Testis (tissue), 3 donors: ENCODE results near the gene ZC3H18. TPM values are rescaled to one million over a fixed set of nuclear protein-coding genes. Genes with fewer than 3 reads are reported as not detected.

Experiments
- DNase-seq: peaks from one replicate; pipeline ENCODE4 v3.0.0-alpha.2; 2019
- H3K27ac ChIP-seq, 2 donors: fragments of 200-600 bp; sonication (generic); one replicate each; pipeline ENCODE4 v1.5.1; 2019
- H3K27me3 ChIP-seq: fragments of 200-600 bp; sonication (generic); one replicate; pipeline ENCODE4 v1.5.1; 2019
- H3K36me3 ChIP-seq: fragments of 200-600 bp; sonication (generic); one replicate; pipeline ENCODE4 v1.5.1; 2017; ENCODE audit warnings: low read depth; ENCODE audit errors: missing control alignments
- H3K4me1 ChIP-seq: fragments of 200-600 bp; sonication (generic); one replicate; pipeline ENCODE4 v1.5.1; 2019
- H3K4me3 ChIP-seq, 2 donors: fragments of 200-600 bp; sonication (generic); one replicate each; pipeline ENCODE4 v1.5.1; 2017 to 2019
- H3K9me3 ChIP-seq: fragments of 200-600 bp; sonication (generic); one replicate; pipeline ENCODE4 v1.5.1; 2017
- POLR2A ChIP-seq: fragments of 450-650 bp; IDR thresholded peaks from one replicate; pipeline ENCODE4 v1.6.1; 2017; ENCODE audit warnings: antibody characterized with exemption, mild to moderate bottlenecking, moderate library complexity
- WGBS, 2 donors: methylation state at CpG; one replicate each; pipeline ENCODE4 v1.1.5; 2018; 5-methylcytosine and 5-hydroxymethylcytosine counted together
- intact Hi-C: fragments of 100-400 bp; cut with DNase I; formaldehyde crosslinking; loops from one replicate; pipeline ENCODE4 v1.15.1; 2023; ENCODE audit warnings: low total_unique reads
- polyA plus RNA-seq: library from polyadenylated mRNA; stranded (reverse); fragments of 350-450 nt; fragmentation: Illumina TruSeq; extraction: RNeasy Lipid Tissue Mini Kit (QIAGEN cat#74804); gene quantifications from one replicate; pipeline ENCODE4 v1.2.3, GENCODE V29; 2014; ENCODE audit warnings: low read depth, low replicate concordance; ENCODE audit not compliant: insufficient read depth
- total RNA-seq, 2 donors: library from RNA; depleted of rRNA; stranded (reverse); fragments of >200 nt; gene quantifications; one replicate each; pipeline ENCODE4 v1.2.3, GENCODE V29; 2016
- TF ChIP-seq, protein P1 (sequence below), 3 experiments: fragments of 450-650 bp in 2 of 3; fragments of 200-600 bp in 1 of 3; sonication (generic) in 1 of 3; IDR thresholded peaks; one replicate each; pipeline ENCODE4 v1.5.1; 2016 to 2019; ENCODE audit warnings: antibody characterized with exemption in 3 of 3, mild to moderate bottlenecking in 2 of 3, moderate library complexity in 1 of 3

ZC3H18 gene
- total and polyA plus RNA-seq, 3 donors from 2014 or later = 53.8 to 63.7 (median 59.6) TPM

- no peaks in the 10 kb centered on the region for H3K27me3 ChIP-seq
- TF ChIP-seq, protein P1, sequence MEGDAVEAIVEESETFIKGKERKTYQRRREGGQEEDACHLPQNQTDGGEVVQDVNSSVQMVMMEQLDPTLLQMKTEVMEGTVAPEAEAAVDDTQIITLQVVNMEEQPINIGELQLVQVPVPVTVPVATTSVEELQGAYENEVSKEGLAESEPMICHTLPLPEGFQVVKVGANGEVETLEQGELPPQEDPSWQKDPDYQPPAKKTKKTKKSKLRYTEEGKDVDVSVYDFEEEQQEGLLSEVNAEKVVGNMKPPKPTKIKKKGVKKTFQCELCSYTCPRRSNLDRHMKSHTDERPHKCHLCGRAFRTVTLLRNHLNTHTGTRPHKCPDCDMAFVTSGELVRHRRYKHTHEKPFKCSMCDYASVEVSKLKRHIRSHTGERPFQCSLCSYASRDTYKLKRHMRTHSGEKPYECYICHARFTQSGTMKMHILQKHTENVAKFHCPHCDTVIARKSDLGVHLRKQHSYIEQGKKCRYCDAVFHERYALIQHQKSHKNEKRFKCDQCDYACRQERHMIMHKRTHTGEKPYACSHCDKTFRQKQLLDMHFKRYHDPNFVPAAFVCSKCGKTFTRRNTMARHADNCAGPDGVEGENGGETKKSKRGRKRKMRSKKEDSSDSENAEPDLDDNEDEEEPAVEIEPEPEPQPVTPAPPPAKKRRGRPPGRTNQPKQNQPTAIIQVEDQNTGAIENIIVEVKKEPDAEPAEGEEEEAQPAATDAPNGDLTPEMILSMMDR (IDR thresholded peaks at IDR 0.05) = no peak
- TF ChIP-seq POLR2A = no peak
- peak overlapping the region; percentile 90 to 94 for H3K4me3 ChIP-seq
- H3K27ac ChIP-seq = peak overlapping the region; percentile 78 to 87
- no peaks in the 10 kb centered on the region for H3K36me3 ChIP-seq
- H3K9me3 ChIP-seq = no peaks in the 10 kb centered on the region
- no peak for DNase-seq
- WGBS, 2 donors = 0 to 2% methylated on average over 19 to 46 of the region's 49 CpGs
- H3K4me1 ChIP-seq = peaks cover 8% of the 10 kb centered on the region
- intact Hi-C loops = no loop called here
Measured at GRCh38 chr16:88662222-88662842, 92.1 kb downstream of the ZC3H18 start.

DNA sequence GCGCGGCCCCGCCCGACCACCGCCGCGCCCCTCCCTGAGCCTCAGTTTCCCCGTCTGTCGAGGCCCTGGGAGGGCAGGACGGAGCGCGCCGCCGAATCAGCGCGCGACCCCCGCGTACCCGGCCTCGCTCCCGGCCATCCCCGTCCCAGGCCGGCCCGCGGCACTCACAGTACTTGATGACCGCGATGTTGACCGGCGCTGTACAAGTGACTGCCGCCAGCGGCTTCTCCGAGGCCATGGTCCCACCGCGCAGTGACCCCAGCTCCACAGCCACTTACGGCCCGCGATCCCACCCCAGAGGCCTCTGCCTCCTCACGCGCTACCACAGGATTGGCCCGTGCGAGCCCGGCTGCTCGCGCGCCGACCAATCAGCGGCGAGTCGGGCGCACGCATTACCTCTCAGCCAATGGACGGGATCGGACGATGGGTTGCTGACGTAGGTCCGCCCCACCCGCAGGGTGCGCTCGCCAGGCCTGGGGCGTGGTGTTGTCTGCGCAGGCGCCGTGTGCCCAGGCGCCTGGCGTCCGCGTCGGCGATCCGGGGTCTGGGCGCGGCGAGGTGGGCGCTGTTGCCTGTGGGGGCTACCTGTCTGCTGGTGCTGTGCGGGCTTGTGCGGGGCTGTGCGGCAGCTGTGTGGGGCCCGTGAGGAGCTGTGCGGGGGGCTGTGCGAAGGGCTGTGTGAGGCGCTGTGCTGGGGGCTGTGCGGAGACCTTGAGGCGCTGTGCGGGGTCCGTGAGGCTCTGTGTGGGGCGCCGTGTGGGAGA is 92.8 kb downstream of the ZC3H18 start, which contains the start of gene MVD:
TSS of gene MVD (minus strand) at position 249 of the 764 bp plus-strand sequence. CDS start at position 238, 11 bp downstream.
- no peaks in the 10 kb centered on the region for H3K9me3 ChIP-seq
- peaks cover 8% of the 10 kb centered on the region for H3K4me1 ChIP-seq
- DNase-seq = peak; percentile 98
- peak within 1 kb of the TSS; percentile 90 to 94 for H3K4me3 ChIP-seq
- TF ChIP-seq, protein P1 (IDR thresholded peaks at IDR 0.05) = no peak
- peak; percentile 81 for TF ChIP-seq POLR2A
- H3K36me3 ChIP-seq = no peaks in the 10 kb centered on the region
- H3K27me3 ChIP-seq = no peaks in the 10 kb centered on the region
- 1 to 7% methylated on average over 3 to 82 of the region's 88 CpGs for WGBS, 2 donors
- peak within 1 kb of the TSS; percentile 78 to 87 for H3K27ac ChIP-seq
- intact Hi-C loops = no loop called here

DNA sequence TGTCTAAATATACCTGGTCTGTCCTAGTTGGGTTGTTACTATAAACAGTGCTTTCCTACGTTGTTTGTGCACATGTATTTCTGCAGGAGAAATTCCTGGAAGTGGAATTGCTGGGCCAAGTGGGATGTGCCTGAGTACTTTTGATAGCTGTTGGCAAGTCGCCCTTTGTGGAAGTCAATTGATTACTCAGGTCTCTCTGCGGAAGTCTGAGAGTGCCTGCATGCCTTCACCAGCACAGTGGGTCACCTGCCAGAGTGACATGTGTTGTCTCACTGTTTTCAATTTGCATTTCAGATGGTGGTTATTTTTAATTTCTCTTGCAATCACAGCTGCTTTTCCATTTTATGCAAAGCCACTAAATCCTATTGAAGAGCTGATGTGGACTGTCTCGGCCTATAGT is 94.9 kb downstream of the ZC3H18 start:
- Histone ChIP-seq H3K4me1 (peaks cover 8% of the 10 kb centered on the region), H3K9me3 (no peaks in the 10 kb centered on the region), H3K27ac (no peak overlapping the region), H3K4me3 (no peak overlapping the region), H3K27me3 (no peaks in the 10 kb centered on the region), H3K36me3 (no peaks in the 10 kb centered on the region)
- no peak for DNase-seq
- WGBS, 2 donors = 54 to 65% methylated on average over 4 of the region's 4 CpGs
- TF ChIP-seq POLR2A = no peak
- TF ChIP-seq, protein P1 (IDR thresholded peaks at IDR 0.05) = no peak
- intact Hi-C loops = no loop called here

DNA sequence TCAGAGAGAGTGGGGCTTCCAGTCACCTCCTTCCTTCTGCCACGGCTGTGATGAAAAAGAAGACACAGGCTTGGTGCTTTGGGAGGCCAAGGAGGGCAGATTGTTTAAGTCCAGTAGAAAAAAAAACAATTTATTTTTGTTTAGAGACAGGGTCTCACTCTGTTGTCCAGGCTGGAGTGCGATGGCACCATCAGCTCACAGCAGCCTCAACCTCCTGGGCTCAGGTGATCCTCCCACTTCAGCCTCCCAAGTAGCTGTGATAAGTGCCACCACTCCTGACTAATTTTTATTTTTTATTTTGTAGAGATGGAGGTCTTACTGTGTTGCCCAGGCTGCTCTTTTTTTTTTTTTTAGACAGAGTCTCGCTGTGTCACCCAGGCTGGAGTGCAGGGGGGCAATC is 95.4 kb downstream of the ZC3H18 start:
- 90 to 92% methylated on average over 3 of the region's 3 CpGs for WGBS, 2 donors
- Histone ChIP-seq H3K36me3 (no peaks in the 10 kb centered on the region), H3K4me3 (no peak overlapping the region), H3K27me3 (no peaks in the 10 kb centered on the region), H3K9me3 (no peaks in the 10 kb centered on the region), H3K27ac (no peak overlapping the region), H3K4me1 (peaks cover 8% of the 10 kb centered on the region)
- DNase-seq = no peak
- intact Hi-C loops = no loop called here
- TF ChIP-seq, protein P1 (IDR thresholded peaks at IDR 0.05) = no peak
- no peak for TF ChIP-seq POLR2A
